HepG2 (cell line): ENCODE results near the gene WDR81. TPM values are rescaled to one million over a fixed set of nuclear protein-coding genes. Genes with fewer than 3 reads are reported as not detected.

Experiments
- ATAC-seq: fragments of 200-7000 bp; cut with Tn5 transposase; 3 replicates; pipeline ENCODE4 v1.9.1; 2020; ENCODE audit warnings: mild to moderate bottlenecking, moderate library complexity
- BruUV-seq: library from RNA; stranded (reverse); fragments of 400-500 nt; replicated peaks from 2 replicates; lab custom pipeline; 2021; lab: Mats Ljungman, UMichigan
- CTCF ChIA-PET: fragments of 300-600 bp; formaldehyde crosslinking; extraction: SDS; loops from one replicate; lab custom pipeline; 2021; ENCODE audit warnings: low total read pairs, inconsistent platforms, low intra/inter-chr PET ratio; lab: Yijun Ruan, JAX
- POLR2A ChIA-PET: fragments of 350-600 bp; sonication (Branson Sonifier 250); formaldehyde crosslinking; loops from one replicate; lab custom pipeline; 2020; ENCODE audit warnings: antibody characterized with exemption, inconsistent platforms; lab: Yijun Ruan, JAX
- DNase-seq: peaks from one replicate; pipeline ENCODE4 v3.0.0-alpha.2; 2015; ENCODE audit warnings: low spot score
- FAIRE-seq: peaks from 3 replicates; lab custom pipeline; 2011; peaks lifted over from hg19 to GRCh38; lab: Jason Lieb, UNC
- H2AFZ ChIP-seq: one replicate; pipeline ENCODE4 v1.6.1; 2011; ENCODE audit warnings: low read length, inconsistent platforms
- H3K27ac ChIP-seq: fragments of 300-600 bp; 3 replicates; pipeline ENCODE4 v1.8.0; 2011; ENCODE audit warnings: mixed run types, mild to moderate bottlenecking, mixed read lengths, low read length, inconsistent platforms; ENCODE audit not compliant: insufficient read depth; ENCODE audit errors: extremely low read length
- H3K27me3 ChIP-seq, 2 experiments: fragments of 200-600 bp in 1 of 2; 2 replicates in 1 of 2; 3 replicates in 1 of 2; pipeline versions ENCODE4 v1.6.0 to v1.8.0; 2011; ENCODE audit warnings: low read length in 2 of 2, mild to moderate bottlenecking in 2 of 2, moderate library complexity in 2 of 2, inconsistent platforms in 1 of 2; ENCODE audit not compliant: insufficient read depth in 2 of 2, control insufficient read depth in 1 of 2
- H3K36me3 ChIP-seq, 2 experiments: fragments of 200-600 bp in 1 of 2; replicated peaks in 1 of 2; 2 replicates in 1 of 2; 3 replicates in 1 of 2; pipeline versions ENCODE4 v1.5.1 to v1.8.0; 2011; ENCODE audit warnings: low read length in 2 of 2, inconsistent platforms in 1 of 2; ENCODE audit not compliant: insufficient read depth in 2 of 2, control insufficient read depth in 1 of 2
- H3K4me1 ChIP-seq: 2 replicates; pipeline ENCODE4 v1.5.1; 2012; ENCODE audit warnings: low read length, inconsistent platforms; ENCODE audit not compliant: insufficient read depth
- H3K4me2 ChIP-seq: 2 replicates; pipeline ENCODE4 v1.6.0; 2011; ENCODE audit warnings: low read depth, low read length, inconsistent platforms
- H3K4me3 ChIP-seq, 3 experiments: fragments of 200-600 bp in 1 of 3; sonication (generic), shearing (Covaris generic) in 1 of 3; replicated peaks in 1 of 3; 2 replicates each; pipeline ENCODE4 v1.5.1; 2011 to 2016; ENCODE audit warnings: low read length in 3 of 3, inconsistent platforms in 2 of 3, low read depth in 2 of 3, mild to moderate bottlenecking in 2 of 3, control low read depth in 1 of 3, mixed read lengths in 1 of 3; ENCODE audit not compliant: insufficient read depth in 1 of 3
- H3K79me2 ChIP-seq: one replicate; pipeline ENCODE4 v1.6.1; 2011; ENCODE audit warnings: low read length, inconsistent platforms; ENCODE audit not compliant: insufficient read depth
- H3K9ac ChIP-seq: 2 replicates; pipeline ENCODE4 v1.6.0; 2011; ENCODE audit warnings: mild to moderate bottlenecking, low read depth, low read length, inconsistent platforms; ENCODE audit not compliant: insufficient read depth
- H3K9me3 ChIP-seq: 2 replicates; pipeline ENCODE4 v1.5.1; 2012; ENCODE audit warnings: mild to moderate bottlenecking, low read length
- H4K20me1 ChIP-seq: 2 replicates; pipeline ENCODE4 v1.6.0; 2011; ENCODE audit warnings: inconsistent platforms, mild to moderate bottlenecking, low read length, moderate library complexity; ENCODE audit not compliant: insufficient read depth
- AKNA ChIP-seq: sonication (generic); formaldehyde crosslinking; IDR thresholded peaks from 2 replicates; pipeline ENCODE4 v1.4.0; 2020; ENCODE audit warnings: missing genetic modification reagents, borderline replicate concordance
- POLR2AphosphoS2 ChIP-seq: IDR thresholded peaks from 2 replicates; pipeline ENCODE4 v1.6.1; 2011; ENCODE audit warnings: low read depth, low read length, improper control_type of control experiment
- WGBS: methylation state at CpG from one replicate; pipeline ENCODE4 v1.1.6; 2017; ENCODE audit warnings: low lambda C conversion rate; 5-methylcytosine and 5-hydroxymethylcytosine counted together
- in situ Hi-C: cut with HindIII; loops from 2 replicates; pipeline ENCODE4 v1.10.0; 2017; ENCODE audit warnings: low pct_unique_long_range_greater_than_20kb; ENCODE audit not compliant: extremely low pct_ligation_motif_present
- intact Hi-C: fragments of 100-400 bp; cut with micrococcal nuclease; formaldehyde crosslinking; loops from one replicate; pipeline ENCODE4 v1.10.0; 2022; ENCODE audit not compliant: unreplicated experiment
- polyA plus RNA-seq, 8 experiments: library from polyadenylated mRNA; depleted of rRNA in 3 of 8; stranded (reverse) in 7 of 8; unstranded in 1 of 8; fragments of >200 nt; fragmentation: Illumina TruSeq in 4 of 8; extraction: Trizol in 4 of 8; gene quantifications; 2 replicates each; pipeline versions ENCODE4 v1.2.1 to v1.2.3, GENCODE V29; 2011 to 2016; ENCODE audit warnings: low read depth in 4 of 8, missing spikeins in 1 of 8, mixed read lengths in 1 of 8; ENCODE audit not compliant: insufficient read depth in 1 of 8
- total RNA-seq, 5 experiments: library from RNA; depleted of rRNA; stranded (reverse); fragments of >200 nt; fragmentation: Illumina TruSeq; extraction: Trizol; gene quantifications; 2 replicates each; pipeline ENCODE4 v1.2.3, GENCODE V29; 2016; ENCODE audit warnings: low read depth in 1 of 5

WDR81 gene
- total and polyA plus RNA-seq, 2 of the 13 experiments (the other 11 are each of a cell fraction or from before 2014, with no cell fraction given), result 9.1 to 16.7 TPM

GRCh38 chr17:1711804-1712203, 12.7 kb upstream of the WDR81 start:
- H3K27ac ChIP-seq, result no peak overlapping the region
- H3K9ac ChIP-seq, result no peak overlapping the region
- H3K27me3 ChIP-seq, result no peaks in the 10 kb centered on the region; a peak in 1 of 5 replicates
- TF ChIP-seq POLR2AphosphoS2 (0 out of 2 replicates have a peak, but pooled peaks have one; percentile 60), AKNA (CRISPR knock-in tag) (no peak)
- DNase-seq (no peak), FAIRE-seq (no peak), ATAC-seq (no peak)
- in situ Hi-C loops, result loop anchor here (25.0 kb wide), 1 partner anchor 325 kb away; the partner anchor contains the start of genes DPH1, OVCA2 and RTN4RL1
- no peak overlapping the region for H2AFZ ChIP-seq
- intact Hi-C loops, result loop anchor here (10.0 kb wide), 1 partner anchor 153 kb away; no protein-coding TSS in a partner anchor
- peaks cover 10% of the 10 kb centered on the region for H4K20me1 ChIP-seq
- no TSS peak for BruUV-seq
- WGBS, result 88% methylated on average over 4 of the region's 4 CpGs
- ChIA-PET POLR2A (no interaction called here), CTCF (no interaction called here)
- H3K36me3 ChIP-seq, result peaks cover 6 to 19% of the 10 kb centered on the region in 2 experiments
- no peak overlapping the region for H3K4me2 ChIP-seq
- H3K4me1 ChIP-seq, result peaks cover 31% of the 10 kb centered on the region
- H3K4me3 ChIP-seq, result no peak overlapping the region
- H3K79me2 ChIP-seq, result peaks cover 9% of the 10 kb centered on the region
- H3K9me3 ChIP-seq, result no peaks in the 10 kb centered on the region
